RWPE2 (cell line): ENCODE results near the gene SLC6A9.
A peak's percentile ranks its signal among the peaks of the same experiment; 100 is the strongest.

Experiments used
- ATAC-seq: fragments of 200-7000 bp; cut with Tn5 transposase; 3 replicates; pipeline ENCODE4 v1.9.1; 2021; ENCODE audit warnings: low read depth
- DNase-seq: peaks from one replicate; pipeline ENCODE4 v3.0.0-alpha.2; 2020; ENCODE audit warnings: low spot score
- H3K27ac ChIP-seq: fragments of 450-650 bp; 2 replicates; pipeline ENCODE4 v1.5.1; 2017; ENCODE audit warnings: mild to moderate bottlenecking; ENCODE audit not compliant: poor library complexity, severe bottlenecking
- H3K27me3 ChIP-seq: fragments of 250-450 bp; sonication (Bioruptor Pico); 2 replicates; pipeline ENCODE4 v1.5.1; 2021; ENCODE audit warnings: mild to moderate bottlenecking, moderate library complexity; ENCODE audit not compliant: insufficient read depth, poor library complexity, severe bottlenecking
- H3K36me3 ChIP-seq: fragments of 250-450 bp; sonication (Bioruptor Pico); 2 replicates; pipeline ENCODE4 v1.5.1; 2020; ENCODE audit warnings: low read depth, mild to moderate bottlenecking, moderate library complexity
- H3K4me1 ChIP-seq: fragments of 250-450 bp; sonication (Bioruptor Pico); 2 replicates; pipeline ENCODE4 v1.5.1; 2021; ENCODE audit warnings: mild to moderate bottlenecking, moderate library complexity; ENCODE audit not compliant: insufficient read depth, poor library complexity, severe bottlenecking
- H3K4me3 ChIP-seq: fragments of 250-450 bp; sonication (Bioruptor Pico); 2 replicates; pipeline ENCODE4 v1.5.1; 2021; ENCODE audit warnings: mild to moderate bottlenecking, moderate library complexity; ENCODE audit not compliant: severe bottlenecking
- H3K9me3 ChIP-seq: fragments of 250-450 bp; sonication (Bioruptor Pico); 2 replicates; pipeline ENCODE4 v1.5.1; 2021; ENCODE audit warnings: mild to moderate bottlenecking, moderate library complexity; ENCODE audit not compliant: severe bottlenecking
- CTCF ChIP-seq: fragments of 450-650 bp; IDR thresholded peaks from one replicate; pipeline ENCODE4 v1.5.1; 2017; ENCODE audit warnings: mild to moderate bottlenecking, moderate library complexity; ENCODE audit not compliant: poor library complexity, severe bottlenecking

The SLC6A9 gene

GRCh38 chr1:44050261-44050660 is 19.0 kb upstream of the SLC6A9 start:
- no peak for TF ChIP-seq CTCF
- H3K36me3 ChIP-seq = no peaks in the 10 kb centered on the region

GRCh38 chr1:44049839-44050238 is 18.6 kb upstream of the SLC6A9 start:
- H3K9me3 ChIP-seq = no peaks in the 10 kb centered on the region
- H3K4me3 ChIP-seq = no peak overlapping the region
- H3K27ac ChIP-seq = peak overlapping the region; percentile 95
- DNase-seq (no peak), ATAC-seq (peak; percentile 78)
- TF ChIP-seq CTCF = no peak
- no peaks in the 10 kb centered on the region for H3K36me3 ChIP-seq
- peaks cover 34% of the 10 kb centered on the region for H3K4me1 ChIP-seq
- H3K27me3 ChIP-seq = no peaks in the 10 kb centered on the region

More at GRCh38 chr1:44050261-44050660, 19.0 kb upstream of the SLC6A9 start:
- Histone ChIP-seq H3K27me3 (no peaks in the 10 kb centered on the region), H3K4me1 (peaks cover 34% of the 10 kb centered on the region), H3K9me3 (no peaks in the 10 kb centered on the region), H3K4me3 (no peak overlapping the region), H3K27ac (peak overlapping the region; percentile 95)
- no peak; the same call in 2 of the 3 replicates for ATAC-seq
- DNase-seq = no peak

- H3K4me1 ChIP-seq = peaks cover 40% of the 10 kb centered on the region
- no peak overlapping the region for H3K4me3 ChIP-seq
- no peaks in the 10 kb centered on the region for H3K36me3 ChIP-seq
- no peak for TF ChIP-seq CTCF
- H3K27ac ChIP-seq = peak overlapping the region; percentile 95
- DNase-seq = no peak
- peak; percentile 56 for ATAC-seq
- H3K9me3 ChIP-seq = no peaks in the 10 kb centered on the region
- no peaks in the 10 kb centered on the region for H3K27me3 ChIP-seq
Observed at GRCh38 chr1:44048532-44049215, 17.4 kb upstream of the SLC6A9 start.

- ATAC-seq (no peak), DNase-seq (no peak)
- Histone ChIP-seq H3K27me3 (no peaks in the 10 kb centered on the region), H3K4me1 (peaks cover 40% of the 10 kb centered on the region), H3K9me3 (no peaks in the 10 kb centered on the region), H3K4me3 (no peak overlapping the region), H3K36me3 (no peaks in the 10 kb centered on the region), H3K27ac (peak overlapping the region; percentile 95)
- no peak for TF ChIP-seq CTCF
Observed at GRCh38 chr1:44047131-44047530, 15.9 kb upstream of the SLC6A9 start.

- DNase-seq = no peak
- Histone ChIP-seq H3K36me3 (no peaks in the 10 kb centered on the region), H3K4me1 (peaks cover 36% of the 10 kb centered on the region), H3K9me3 (no peaks in the 10 kb centered on the region), H3K27ac (no peak overlapping the region), H3K4me3 (no peak overlapping the region), H3K27me3 (no peaks in the 10 kb centered on the region)
- no peak for TF ChIP-seq CTCF
- ATAC-seq = no peak
Observed at GRCh38 chr1:44045064-44045463, 13.8 kb upstream of the SLC6A9 start.
